ENCODE data around the gene NXPH1. TPM values are rescaled to one million over a fixed set of nuclear protein-coding genes. Genes with fewer than 3 reads are reported as not detected.

The NXPH1 gene
- total and polyA plus RNA-seq, 3 experiments from 2014 or later: not detected

GRCh38 chr7:8425223-8425622 lies 8.2 kb upstream of the NXPH1 start:
- Histone ChIP-seq H3K4me1 (ENCODE audit: insufficient read depth, low read length) (no peaks in the 10 kb centered on the region), H3K4me3 (ENCODE audit: low read length) (no peak overlapping the region), H3K36me3 (ENCODE audit: insufficient read depth, low read length) (no peaks in the 10 kb centered on the region), H3K27me3 (ENCODE audit: insufficient read depth, low read length, poor library complexity, severe bottlenecking) (no peaks in the 10 kb centered on the region), H3K9me3 (ENCODE audit: low read length) (no peaks in the 10 kb centered on the region), H3K27ac (ENCODE audit: low read depth, low read length) (no peak overlapping the region)
- no peaks in the 10 kb centered on the region for H3K4me1 Mint-ChIP-seq
- no peak overlapping the region for H3K27ac Mint-ChIP-seq
- no peaks in the 10 kb centered on the region for H3K36me3 Mint-ChIP-seq
- H3K4me3 Mint-ChIP-seq: no peak overlapping the region
- H3K27me3 Mint-ChIP-seq: peaks cover 6 to 20% of the 10 kb centered on the region in 2 donors
- no peaks in the 10 kb centered on the region for H3K9me3 Mint-ChIP-seq
- ChIA-PET POLR2A (no interaction called here), CTCF (no interaction called here)
- no peak for DNase-seq

- no peak for DNase-seq
- peaks cover 14% of the 10 kb centered on the region for H3K27me3 ChIP-seq (ENCODE audit: insufficient read depth, low read length, poor library complexity, severe bottlenecking)
- H3K27me3 Mint-ChIP-seq: peaks cover 44 to 71% of the 10 kb centered on the region in 2 donors
- no peak overlapping the region for H3K4me3 Mint-ChIP-seq
- no peaks in the 10 kb centered on the region for H3K36me3 ChIP-seq (ENCODE audit: insufficient read depth, low read length)
- ChIA-PET CTCF (no interaction called here), POLR2A (no interaction called here)
- no peaks in the 10 kb centered on the region for H3K9me3 ChIP-seq (ENCODE audit: low read length)
- H3K4me1 Mint-ChIP-seq: peaks cover 4 to 19% (median 6%) of the 10 kb centered on the region in 3 donors
- no peak overlapping the region for H3K27ac ChIP-seq (ENCODE audit: low read depth, low read length)
- no peak overlapping the region for H3K27ac Mint-ChIP-seq
- no peaks in the 10 kb centered on the region for H3K4me1 ChIP-seq (ENCODE audit: insufficient read depth, low read length)
- no peak overlapping the region for H3K4me3 ChIP-seq (ENCODE audit: low read length)
- peaks cover 0 to 12% (median 4%) of the 10 kb centered on the region in 5 donors for H3K9me3 Mint-ChIP-seq
- H3K36me3 Mint-ChIP-seq: no peaks in the 10 kb centered on the region
These were observed 2.8 kb upstream of the NXPH1 start for GRCh38 chr7:8430643-8431042.

GRCh38 chr7:8434290-8435002 lies 1.0 kb downstream of the NXPH1 start:
- CTCF ChIA-PET: no interaction called here
- no peak overlapping the region for H3K4me3 ChIP-seq (ENCODE audit: low read length)
- H3K4me1 Mint-ChIP-seq: peaks cover 7 to 38% (median 16%) of the 10 kb centered on the region in 3 donors
- peak overlapping the region in 3 of 7 donors; percentile 15 to 61 (median 21) for H3K4me3 Mint-ChIP-seq
- DNase-seq: no peak
- no peaks in the 10 kb centered on the region for H3K36me3 ChIP-seq (ENCODE audit: insufficient read depth, low read length)
- peaks cover 72 to 93% of the 10 kb centered on the region in 2 donors for H3K27me3 Mint-ChIP-seq
- H3K27me3 ChIP-seq (ENCODE audit: insufficient read depth, low read length, poor library complexity, severe bottlenecking): peaks cover 34% of the 10 kb centered on the region
- H3K27ac ChIP-seq (ENCODE audit: low read depth, low read length): no peak overlapping the region
- peaks cover 0 to 15% (median 4%) of the 10 kb centered on the region in 5 donors for H3K9me3 Mint-ChIP-seq
- no peaks in the 10 kb centered on the region for H3K36me3 Mint-ChIP-seq
- no peaks in the 10 kb centered on the region for H3K4me1 ChIP-seq (ENCODE audit: insufficient read depth, low read length)
- peak overlapping the region in 1 of 8 donors; percentile 56 for H3K27ac Mint-ChIP-seq
- no peaks in the 10 kb centered on the region for H3K9me3 ChIP-seq (ENCODE audit: low read length)
- POLR2A ChIA-PET: no interaction called here

GRCh38 chr7:8435095-8435494 lies 1.7 kb downstream of the NXPH1 start:
- peaks cover 34% of the 10 kb centered on the region for H3K27me3 ChIP-seq (ENCODE audit: insufficient read depth, low read length, poor library complexity, severe bottlenecking)

GRCh38 chr7:8435590-8436545 lies 2.5 kb downstream of the NXPH1 start:
- Histone ChIP-seq H3K9me3 (ENCODE audit: low read length) (no peaks in the 10 kb centered on the region), H3K4me1 (ENCODE audit: insufficient read depth, low read length) (no peaks in the 10 kb centered on the region), H3K4me3 (ENCODE audit: low read length) (no peak overlapping the region), H3K27ac (ENCODE audit: low read depth, low read length) (no peak overlapping the region), H3K36me3 (ENCODE audit: insufficient read depth, low read length) (no peaks in the 10 kb centered on the region), H3K27me3 (ENCODE audit: insufficient read depth, low read length, poor library complexity, severe bottlenecking) (peaks cover 34% of the 10 kb centered on the region)
- peaks cover 7 to 38% (median 16%) of the 10 kb centered on the region in 3 donors for H3K4me1 Mint-ChIP-seq
- H3K4me3 Mint-ChIP-seq: peak overlapping the region in 1 of 7 donors; percentile 45
- H3K27ac Mint-ChIP-seq: peak overlapping the region in 1 of 8 donors; percentile 10
- peak in 1 of 5 donors; percentile 20 for DNase-seq
- ChIA-PET POLR2A (no interaction called here), CTCF (no interaction called here)
- peaks cover 84 to 96% of the 10 kb centered on the region in 2 donors for H3K27me3 Mint-ChIP-seq
- no peaks in the 10 kb centered on the region for H3K36me3 Mint-ChIP-seq
- H3K9me3 Mint-ChIP-seq: peaks cover 0 to 15% (median 4%) of the 10 kb centered on the region in 5 donors

More at GRCh38 chr7:8435095-8435494, 1.7 kb downstream of the NXPH1 start:
- Histone ChIP-seq H3K27ac (ENCODE audit: low read depth, low read length) (no peak overlapping the region), H3K4me1 (ENCODE audit: insufficient read depth, low read length) (no peaks in the 10 kb centered on the region), H3K4me3 (ENCODE audit: low read length) (no peak overlapping the region), H3K36me3 (ENCODE audit: insufficient read depth, low read length) (no peaks in the 10 kb centered on the region), H3K9me3 (ENCODE audit: low read length) (no peaks in the 10 kb centered on the region)
- Mint-ChIP-seq H3K9me3 (peaks cover 0 to 15% (median 4%) of the 10 kb centered on the region in 5 donors), H3K36me3 (no peaks in the 10 kb centered on the region), H3K27me3 (peaks cover 79 to 96% of the 10 kb centered on the region in 2 donors), H3K4me1 (peaks cover 7 to 38% (median 16%) of the 10 kb centered on the region in 3 donors), H3K27ac (no peak overlapping the region), H3K4me3 (no peak overlapping the region)
- ChIA-PET POLR2A (no interaction called here), CTCF (no interaction called here)
- DNase-seq: peak in 1 of 5 donors; percentile 12

- no peak overlapping the region for H3K27ac ChIP-seq (ENCODE audit: low read depth, low read length)
- H3K4me1 ChIP-seq (ENCODE audit: insufficient read depth, low read length): no peaks in the 10 kb centered on the region
- ChIA-PET POLR2A (no interaction called here), CTCF (no interaction called here)
- H3K4me3 Mint-ChIP-seq: peak overlapping the region in 2 of 7 donors; percentile 45 to 59
- H3K27me3 Mint-ChIP-seq: peaks cover 84 to 93% of the 10 kb centered on the region in 2 donors
- DNase-seq: peak in 3 of 5 donors; percentile 6 to 49 (median 6)
- H3K9me3 Mint-ChIP-seq: peaks cover 0 to 16% (median 4%) of the 10 kb centered on the region in 5 donors
- H3K27me3 ChIP-seq (ENCODE audit: insufficient read depth, low read length, poor library complexity, severe bottlenecking): peaks cover 35% of the 10 kb centered on the region
- H3K36me3 ChIP-seq (ENCODE audit: insufficient read depth, low read length): no peaks in the 10 kb centered on the region
- no peak overlapping the region for H3K4me3 ChIP-seq (ENCODE audit: low read length)
- H3K27ac Mint-ChIP-seq: no peak overlapping the region
- peaks cover 7 to 38% (median 16%) of the 10 kb centered on the region in 3 donors for H3K4me1 Mint-ChIP-seq
- no peaks in the 10 kb centered on the region for H3K9me3 ChIP-seq (ENCODE audit: low read length)
- H3K36me3 Mint-ChIP-seq: no peaks in the 10 kb centered on the region
These were observed 3.6 kb downstream of the NXPH1 start for GRCh38 chr7:8436965-8437364.

GRCh38 chr7:8437606-8438005 lies 4.2 kb downstream of the NXPH1 start:
- no peak for DNase-seq
- no peak overlapping the region for H3K27ac Mint-ChIP-seq
- H3K4me1 Mint-ChIP-seq: peaks cover 7 to 38% (median 16%) of the 10 kb centered on the region in 3 donors
- H3K4me3 Mint-ChIP-seq: no peak overlapping the region
- Histone ChIP-seq H3K27me3 (ENCODE audit: insufficient read depth, low read length, poor library complexity, severe bottlenecking) (peaks cover 39% of the 10 kb centered on the region), H3K27ac (ENCODE audit: low read depth, low read length) (no peak overlapping the region), H3K9me3 (ENCODE audit: low read length) (no peaks in the 10 kb centered on the region), H3K4me3 (ENCODE audit: low read length) (no peak overlapping the region), H3K4me1 (ENCODE audit: insufficient read depth, low read length) (no peaks in the 10 kb centered on the region), H3K36me3 (ENCODE audit: insufficient read depth, low read length) (no peaks in the 10 kb centered on the region)
- CTCF ChIA-PET: no interaction called here
- no peaks in the 10 kb centered on the region for H3K36me3 Mint-ChIP-seq
- POLR2A ChIA-PET: no interaction called here
- peaks cover 85 to 93% of the 10 kb centered on the region in 2 donors for H3K27me3 Mint-ChIP-seq
- peaks cover 0 to 15% (median 4%) of the 10 kb centered on the region in 5 donors for H3K9me3 Mint-ChIP-seq

GRCh38 chr7:8440670-8441069 lies 7.3 kb downstream of the NXPH1 start:
- H3K9me3 Mint-ChIP-seq: peaks cover 0 to 28% (median 10%) of the 10 kb centered on the region in 5 donors
- no peak overlapping the region for H3K4me3 ChIP-seq (ENCODE audit: low read length)
- H3K4me1 ChIP-seq (ENCODE audit: insufficient read depth, low read length): no peaks in the 10 kb centered on the region
- H3K27ac Mint-ChIP-seq: no peak overlapping the region
- peaks cover 51% of the 10 kb centered on the region for H3K27me3 ChIP-seq (ENCODE audit: insufficient read depth, low read length, poor library complexity, severe bottlenecking)
- no peaks in the 10 kb centered on the region for H3K36me3 ChIP-seq (ENCODE audit: insufficient read depth, low read length)
- no peak for DNase-seq
- no peak overlapping the region for H3K27ac ChIP-seq (ENCODE audit: low read depth, low read length)
- CTCF ChIA-PET: interaction anchor here (1.0 kb wide), 1 partner anchor 15 kb away, joined by 3 read pairs; no protein-coding TSS in a partner anchor
- peaks cover 9 to 28% (median 23%) of the 10 kb centered on the region in 3 donors for H3K4me1 Mint-ChIP-seq
- POLR2A ChIA-PET: no interaction called here
- H3K9me3 ChIP-seq (ENCODE audit: low read length): no peaks in the 10 kb centered on the region
- H3K27me3 Mint-ChIP-seq: peaks cover 87 to 94% of the 10 kb centered on the region in 2 donors
- H3K4me3 Mint-ChIP-seq: no peak overlapping the region
- peaks cover 0 to 2% (median 0%) of the 10 kb centered on the region in 3 donors for H3K36me3 Mint-ChIP-seq
